Measurements from ENCODE around the gene MAN2B1. TPM values are rescaled to one million over a fixed set of nuclear protein-coding genes. Genes with fewer than 3 reads are reported as not detected.

Gene MAN2B1
- total and polyA plus RNA-seq, 2 experiments from 2014 or later, result 40.6 to 56.5 TPM

- no peaks in the 10 kb centered on the region for H3K27me3 ChIP-seq (replicated peaks; ENCODE audit: insufficient read depth)
- no peaks in the 10 kb centered on the region for H3K9me2 ChIP-seq (ENCODE audit: insufficient read depth)
- H3K9ac ChIP-seq, result no peak overlapping the region
- in situ Hi-C loops (cut with MboI), result no loop called here
- H3K79me2 ChIP-seq (ENCODE audit: insufficient read depth), result no peaks in the 10 kb centered on the region
- H3K4me1 ChIP-seq (ENCODE audit: insufficient read depth), result no peaks in the 10 kb centered on the region
- WGBS, 2 experiments (ENCODE audit: low coverage in 1 of 2, low lambda C conversion rate in 2 of 2, missing lambda C conversion rate in 2 of 2), result 62% methylated on average over 13 of the region's 13 CpGs
- no peaks in the 10 kb centered on the region for H3K9me3 ChIP-seq (ENCODE audit: low read depth)
- TF ChIP-seq EZH2phosphoT487 (IDR thresholded peaks at IDR 0.05; ENCODE audit: insufficient read depth, low read depth), result no peak
- no peak for TF ChIP-seq EZH2 (IDR thresholded peaks at IDR 0.05; ENCODE audit: insufficient read depth, poor library complexity, severe bottlenecking)
- no peaks in the 10 kb centered on the region for H4K20me1 ChIP-seq (ENCODE audit: insufficient read depth)
- H3F3A ChIP-seq (ENCODE audit: insufficient read depth), result no peaks in the 10 kb centered on the region
- no peak overlapping the region for H3K27ac ChIP-seq
- no peak for DNase-seq
- H3K36me3 ChIP-seq (ENCODE audit: low read depth), result no peaks in the 10 kb centered on the region
- no peak overlapping the region for H2AFZ ChIP-seq
- no peak overlapping the region for H3K4me3 ChIP-seq
- no peak overlapping the region for H3K4me2 ChIP-seq (ENCODE audit: unreplicated experiment)
Measured at GRCh38 chr19:12641456-12641855, 25.1 kb downstream of the MAN2B1 start.

- TF ChIP-seq EZH2 (IDR thresholded peaks at IDR 0.05; ENCODE audit: insufficient read depth, poor library complexity, severe bottlenecking) (no peak), EZH2phosphoT487 (IDR thresholded peaks at IDR 0.05; ENCODE audit: insufficient read depth, low read depth) (no peak)
- Histone ChIP-seq H3K27ac (0 out of 2 replicates have a peak overlapping the region, but pooled peaks have one; percentile 8), H3K9ac (peak overlapping the region; percentile 60), H4K20me1 (ENCODE audit: insufficient read depth) (no peaks in the 10 kb centered on the region), H3K4me2 (ENCODE audit: unreplicated experiment) (peak overlapping the region; percentile 59), H3F3A (ENCODE audit: insufficient read depth) (no peaks in the 10 kb centered on the region), H3K9me3 (ENCODE audit: low read depth) (no peaks in the 10 kb centered on the region), H2AFZ (peak overlapping the region; percentile 88), H3K4me1 (ENCODE audit: insufficient read depth) (no peaks in the 10 kb centered on the region), H3K79me2 (ENCODE audit: insufficient read depth) (no peaks in the 10 kb centered on the region), H3K27me3 (replicated peaks; ENCODE audit: insufficient read depth) (no peaks in the 10 kb centered on the region), H3K4me3 (peak overlapping the region; percentile 64), H3K36me3 (ENCODE audit: low read depth) (no peaks in the 10 kb centered on the region), H3K9me2 (ENCODE audit: insufficient read depth) (no peaks in the 10 kb centered on the region)
- peak; percentile 95 for DNase-seq
- in situ Hi-C loops (cut with MboI), result no loop called here
- WGBS, 2 experiments (ENCODE audit: low coverage in 1 of 2, low lambda C conversion rate in 2 of 2, missing lambda C conversion rate in 2 of 2), result 8 to 10% methylated on average over 39 of the region's 39 CpGs
Measured at GRCh38 chr19:12639901-12640613, 26.5 kb downstream of the MAN2B1 start.

DNA sequence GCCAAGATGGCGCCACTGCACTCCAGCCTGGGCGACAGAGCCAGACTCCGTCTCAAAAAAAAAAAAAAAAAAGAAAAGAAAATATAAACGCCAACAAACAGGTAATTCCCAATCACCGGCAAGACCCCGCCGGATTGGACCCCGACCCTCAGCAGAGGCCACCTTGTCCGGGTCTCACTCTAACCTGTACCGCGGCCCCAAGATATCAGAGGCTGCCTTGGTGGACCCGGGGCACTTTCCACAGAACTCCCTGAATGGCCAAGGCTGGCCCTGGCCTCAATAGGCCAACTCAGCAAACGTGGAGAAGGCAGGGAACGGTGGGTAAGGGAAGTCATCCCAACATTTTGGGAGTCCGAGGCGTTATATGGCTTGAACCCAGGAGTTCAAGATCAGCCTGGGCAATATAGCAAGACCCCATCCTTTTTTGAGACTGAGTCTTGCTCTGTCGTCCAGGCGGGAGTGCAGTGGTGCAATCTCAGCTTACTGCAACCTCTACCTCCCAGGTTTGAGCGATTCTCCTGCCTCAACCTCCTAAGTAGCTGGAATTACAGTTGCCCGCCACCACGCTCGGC is 27.8 kb downstream of the MAN2B1 start:
- Histone ChIP-seq H3F3A (ENCODE audit: insufficient read depth) (peaks cover 6% of the 10 kb centered on the region), H3K4me1 (ENCODE audit: insufficient read depth) (no peaks in the 10 kb centered on the region), H4K20me1 (ENCODE audit: insufficient read depth) (no peaks in the 10 kb centered on the region), H3K4me3 (no peak overlapping the region), H3K27me3 (replicated peaks; ENCODE audit: insufficient read depth) (no peaks in the 10 kb centered on the region), H3K9me2 (ENCODE audit: insufficient read depth) (no peaks in the 10 kb centered on the region), H3K4me2 (ENCODE audit: unreplicated experiment) (no peak overlapping the region), H3K9ac (no peak overlapping the region), H3K9me3 (ENCODE audit: low read depth) (no peaks in the 10 kb centered on the region), H3K27ac (no peak overlapping the region), H3K79me2 (ENCODE audit: insufficient read depth) (no peaks in the 10 kb centered on the region), H2AFZ (no peak overlapping the region), H3K36me3 (ENCODE audit: low read depth) (no peaks in the 10 kb centered on the region)
- in situ Hi-C loops (cut with MboI), result no loop called here
- no peak for DNase-seq
- TF ChIP-seq EZH2 (IDR thresholded peaks at IDR 0.05; ENCODE audit: insufficient read depth, poor library complexity, severe bottlenecking) (no peak), EZH2phosphoT487 (IDR thresholded peaks at IDR 0.05; ENCODE audit: insufficient read depth, low read depth) (no peak)
- WGBS, 2 experiments (ENCODE audit: low coverage in 1 of 2, low lambda C conversion rate in 2 of 2, missing lambda C conversion rate in 2 of 2), result 91 to 95% methylated on average over 18 to 22 of the region's 22 CpGs

GRCh38 chr19:12636631-12637030 is 29.9 kb downstream of the MAN2B1 start:
- H3F3A ChIP-seq (ENCODE audit: insufficient read depth), result peaks cover 13% of the 10 kb centered on the region
- WGBS, 2 experiments (ENCODE audit: low coverage in 1 of 2, low lambda C conversion rate in 2 of 2, missing lambda C conversion rate in 2 of 2), result 81 to 82% methylated on average over 12 to 13 of the region's 13 CpGs
- TF ChIP-seq EZH2phosphoT487 (IDR thresholded peaks at IDR 0.05; ENCODE audit: insufficient read depth, low read depth) (no peak), EZH2 (IDR thresholded peaks at IDR 0.05; ENCODE audit: insufficient read depth, poor library complexity, severe bottlenecking) (no peak)
- DNase-seq, result no peak
- H3K4me1 ChIP-seq (ENCODE audit: insufficient read depth), result no peaks in the 10 kb centered on the region
- H3K79me2 ChIP-seq (ENCODE audit: insufficient read depth), result no peaks in the 10 kb centered on the region
- H3K9me2 ChIP-seq (ENCODE audit: insufficient read depth), result no peaks in the 10 kb centered on the region
- H3K27ac ChIP-seq, result no peak overlapping the region
- H3K27me3 ChIP-seq (replicated peaks; ENCODE audit: insufficient read depth), result no peaks in the 10 kb centered on the region
- in situ Hi-C loops (cut with MboI), result no loop called here
- no peak overlapping the region for H3K4me2 ChIP-seq (ENCODE audit: unreplicated experiment)
- 0 out of 2 replicates have a peak, but pooled peaks cover 8% of the 10 kb centered on the region for H3K36me3 ChIP-seq (ENCODE audit: low read depth)
- no peak overlapping the region for H2AFZ ChIP-seq
- H3K4me3 ChIP-seq, result no peak overlapping the region
- H3K9ac ChIP-seq, result no peak overlapping the region
- no peaks in the 10 kb centered on the region for H4K20me1 ChIP-seq (ENCODE audit: insufficient read depth)
- no peaks in the 10 kb centered on the region for H3K9me3 ChIP-seq (ENCODE audit: low read depth)

All from GM23248 (cell line).